ENCODE data around the gene CPLANE1. TPM values are rescaled to one million over a fixed set of nuclear protein-coding genes. Genes with fewer than 3 reads are reported as not detected.

The CPLANE1 gene
- 3.7 to 4.6 TPM (median 4.1 TPM) in 5 replicates for total RNA-seq (2022; extraction: Qiagen RNA extraction)

DNA sequence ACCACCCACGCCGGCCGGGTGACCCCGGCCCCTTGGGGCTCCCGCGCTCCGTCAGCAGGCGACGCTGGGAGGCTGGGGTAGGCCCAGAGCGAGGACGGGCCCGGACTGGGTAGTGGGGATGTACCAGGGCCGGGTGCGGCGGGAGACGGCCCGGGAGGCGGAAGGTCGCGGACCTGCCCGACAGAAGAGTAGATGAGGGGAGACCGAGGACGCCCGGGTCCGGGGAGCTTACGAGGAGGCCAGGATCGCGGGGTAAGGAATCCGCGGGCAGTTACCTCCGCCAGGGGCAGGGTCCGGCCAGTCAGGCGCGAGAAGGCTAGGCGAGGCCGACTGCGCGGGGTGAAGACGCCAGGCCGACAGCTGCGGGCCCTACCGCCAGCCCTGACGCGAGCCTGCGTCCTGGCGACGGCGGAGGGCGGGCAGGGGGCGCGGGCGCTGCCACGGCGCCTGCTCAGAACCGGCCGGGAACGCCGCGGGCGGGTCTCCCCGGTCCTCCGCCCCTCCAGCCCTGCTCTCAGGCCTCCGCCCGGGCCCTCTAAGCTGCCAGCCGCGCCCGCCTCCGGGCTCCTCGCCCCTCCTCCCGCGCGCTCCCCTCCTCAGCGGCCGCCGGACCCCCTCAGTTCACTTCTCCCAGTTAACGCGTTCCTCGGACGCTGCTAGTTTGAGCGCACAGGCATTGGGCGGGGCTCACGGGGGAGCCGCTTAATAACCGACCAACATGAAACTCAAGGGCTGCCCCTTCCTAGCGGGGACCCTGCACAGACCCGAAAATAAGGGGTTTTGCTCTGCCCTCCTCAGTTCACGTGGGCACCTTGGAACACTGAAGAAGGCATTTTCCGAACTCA lies at the start of gene CPLANE1:
CPLANE1 (minus strand) TSS at position 407 of the 845 bp plus-strand sequence. CDS start 1,678 bp downstream, outside the sequence.

Other genes starting within 250 kb of the CPLANE1 start
- gene NUP155, start 121.7 kb upstream of the CPLANE1 start, total RNA-seq (2022; extraction: Qiagen RNA extraction) = 14.6 to 20.5 TPM (median 16.2 TPM) in 5 replicates
- 9.1 to 10.9 TPM (median 9.5 TPM) in 5 replicates for gene WDR70, start 129.9 kb upstream of the CPLANE1 start, total RNA-seq (2022; extraction: Qiagen RNA extraction)

Measured in A549 treated with AZD2906 at 1 μM for 4 hours (cell line).